HFFc6 (cell line): ENCODE data around the gene LCN15. TPM values are rescaled to one million over a fixed set of nuclear protein-coding genes. Genes with fewer than 3 reads are reported as not detected.

ENCODE experiments used
- DNase-seq: peaks from one replicate; pipeline ENCODE4 v3.0.0-alpha.2; 2018
- H3K27ac Mint-ChIP-seq: 2 replicates; pipeline ENCODE4 v1.8.0; 2020; ENCODE audit warnings: mild to moderate bottlenecking, mixed read lengths
- H3K27me3 Mint-ChIP-seq: 2 replicates; pipeline ENCODE4 v1.8.0; 2021; ENCODE audit warnings: mild to moderate bottlenecking, moderate library complexity, mixed read lengths; ENCODE audit not compliant: insufficient read depth
- H3K36me3 Mint-ChIP-seq: 2 replicates; pipeline ENCODE4 v1.8.0; 2021; ENCODE audit warnings: low read depth, mixed read lengths
- H3K4me1 Mint-ChIP-seq: 2 replicates; pipeline ENCODE4 v1.8.0; 2020; ENCODE audit warnings: low read depth, mixed read lengths
- H3K4me3 Mint-ChIP-seq: 2 replicates; pipeline ENCODE4 v1.8.0; 2020; ENCODE audit warnings: mild to moderate bottlenecking, moderate library complexity, mixed read lengths
- H3K9me3 Mint-ChIP-seq: 2 replicates; pipeline ENCODE4 v1.8.0; 2020; ENCODE audit warnings: mild to moderate bottlenecking, mixed read lengths
- total RNA-seq, 6 experiments: library from RNA; stranded (reverse); fragmentation: NEBNext Ultra II Directional; extraction: Animal tissue kit (Norgen Biotek cat#: 25700); gene quantifications; 2 replicates in 1 of 6; 3 replicates in 5 of 6; pipeline ENCODE4 v1.2.3, GENCODE V29; 2021
- TF ChIP-seq, protein P1 (sequence below): fragments of 200-600 bp; sonication (generic); IDR thresholded peaks from 2 replicates; pipeline ENCODE4 v1.5.0; 2021; ENCODE audit warnings: antibody characterized with exemption, mild to moderate bottlenecking

LCN15 gene
- total RNA-seq, 6 experiments from 2014 or later, result not detected

DNA sequence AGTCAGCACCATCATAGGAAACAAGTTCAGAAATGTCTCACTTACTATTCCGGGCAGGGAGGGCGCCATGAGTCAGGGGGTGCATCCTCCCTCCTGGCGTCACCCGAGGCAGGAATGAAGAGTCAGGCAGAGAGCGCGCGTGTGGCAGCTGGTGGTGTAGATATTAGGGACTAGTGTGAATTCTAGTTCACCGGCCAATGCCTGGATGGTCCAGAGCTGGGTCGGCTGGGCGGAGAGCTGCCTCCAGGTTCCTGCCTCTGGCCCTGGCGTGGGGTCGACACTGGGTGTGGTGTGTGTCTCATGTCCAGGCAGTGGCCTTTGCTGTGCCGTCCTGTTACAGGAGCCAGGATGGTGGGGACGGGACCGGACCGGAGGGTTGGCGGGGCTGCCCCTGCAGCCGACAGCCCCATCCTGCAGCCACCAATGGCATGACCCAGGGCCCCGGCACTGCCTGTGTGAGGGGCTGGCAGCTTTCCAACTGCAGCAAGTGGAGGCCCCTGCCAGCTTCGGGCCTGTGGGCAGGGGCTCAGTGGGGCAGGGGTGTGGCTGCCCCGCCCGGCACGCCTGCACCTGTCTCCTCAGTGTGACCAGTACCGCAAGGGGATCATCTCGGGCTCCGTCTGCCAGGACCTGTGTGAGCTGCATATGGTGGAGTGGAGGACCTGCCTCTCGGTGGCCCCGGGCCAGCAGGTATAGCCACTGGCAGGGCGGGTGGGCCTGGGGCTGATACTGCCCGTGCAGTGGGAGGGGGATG lies 42.8 kb downstream of the LCN15 start:
- H3K27me3 Mint-ChIP-seq, result peaks cover 9% of the 10 kb centered on the region
- peaks cover 28% of the 10 kb centered on the region for H3K4me1 Mint-ChIP-seq
- no peaks in the 10 kb centered on the region for H3K9me3 Mint-ChIP-seq
- peak; percentile 76 for DNase-seq
- TF ChIP-seq, protein P1, sequence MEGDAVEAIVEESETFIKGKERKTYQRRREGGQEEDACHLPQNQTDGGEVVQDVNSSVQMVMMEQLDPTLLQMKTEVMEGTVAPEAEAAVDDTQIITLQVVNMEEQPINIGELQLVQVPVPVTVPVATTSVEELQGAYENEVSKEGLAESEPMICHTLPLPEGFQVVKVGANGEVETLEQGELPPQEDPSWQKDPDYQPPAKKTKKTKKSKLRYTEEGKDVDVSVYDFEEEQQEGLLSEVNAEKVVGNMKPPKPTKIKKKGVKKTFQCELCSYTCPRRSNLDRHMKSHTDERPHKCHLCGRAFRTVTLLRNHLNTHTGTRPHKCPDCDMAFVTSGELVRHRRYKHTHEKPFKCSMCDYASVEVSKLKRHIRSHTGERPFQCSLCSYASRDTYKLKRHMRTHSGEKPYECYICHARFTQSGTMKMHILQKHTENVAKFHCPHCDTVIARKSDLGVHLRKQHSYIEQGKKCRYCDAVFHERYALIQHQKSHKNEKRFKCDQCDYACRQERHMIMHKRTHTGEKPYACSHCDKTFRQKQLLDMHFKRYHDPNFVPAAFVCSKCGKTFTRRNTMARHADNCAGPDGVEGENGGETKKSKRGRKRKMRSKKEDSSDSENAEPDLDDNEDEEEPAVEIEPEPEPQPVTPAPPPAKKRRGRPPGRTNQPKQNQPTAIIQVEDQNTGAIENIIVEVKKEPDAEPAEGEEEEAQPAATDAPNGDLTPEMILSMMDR, result 0 out of 2 replicates have a peak, but pooled peaks have one; percentile 6
- H3K36me3 Mint-ChIP-seq, result peaks cover 17% of the 10 kb centered on the region
- no peak overlapping the region for H3K4me3 Mint-ChIP-seq
- peak overlapping the region; percentile 58 for H3K27ac Mint-ChIP-seq

DNA sequence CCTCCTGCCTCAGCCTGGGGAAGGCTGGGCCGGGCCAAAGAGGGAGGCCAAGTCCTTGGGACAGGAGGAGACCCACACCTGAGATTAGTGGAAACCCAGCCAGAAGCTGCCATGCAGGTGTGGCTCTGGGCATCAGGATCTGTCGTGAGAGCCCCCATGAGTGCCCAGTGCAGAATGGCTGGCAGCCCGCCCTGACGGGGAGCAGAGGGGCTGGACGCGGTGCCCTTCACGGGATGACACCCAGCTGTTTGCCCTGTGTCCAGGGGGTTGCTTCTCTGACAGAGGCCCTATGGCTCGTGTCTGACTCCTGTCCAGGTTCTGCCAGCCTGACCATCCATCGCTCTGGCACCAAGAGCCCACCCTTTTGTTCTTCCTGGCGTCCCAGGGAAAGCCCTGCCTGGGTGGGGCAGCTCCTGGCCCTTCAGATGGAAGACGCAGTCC lies 43.4 kb downstream of the LCN15 start:
- peaks cover 8% of the 10 kb centered on the region for H3K27me3 Mint-ChIP-seq
- no peaks in the 10 kb centered on the region for H3K9me3 Mint-ChIP-seq
- DNase-seq, result no peak
- peak overlapping the region; percentile 58 for H3K27ac Mint-ChIP-seq
- peaks cover 22% of the 10 kb centered on the region for H3K4me1 Mint-ChIP-seq
- H3K4me3 Mint-ChIP-seq, result no peak overlapping the region
- TF ChIP-seq, protein P1, result no peak
- peaks cover 14% of the 10 kb centered on the region for H3K36me3 Mint-ChIP-seq

DNA sequence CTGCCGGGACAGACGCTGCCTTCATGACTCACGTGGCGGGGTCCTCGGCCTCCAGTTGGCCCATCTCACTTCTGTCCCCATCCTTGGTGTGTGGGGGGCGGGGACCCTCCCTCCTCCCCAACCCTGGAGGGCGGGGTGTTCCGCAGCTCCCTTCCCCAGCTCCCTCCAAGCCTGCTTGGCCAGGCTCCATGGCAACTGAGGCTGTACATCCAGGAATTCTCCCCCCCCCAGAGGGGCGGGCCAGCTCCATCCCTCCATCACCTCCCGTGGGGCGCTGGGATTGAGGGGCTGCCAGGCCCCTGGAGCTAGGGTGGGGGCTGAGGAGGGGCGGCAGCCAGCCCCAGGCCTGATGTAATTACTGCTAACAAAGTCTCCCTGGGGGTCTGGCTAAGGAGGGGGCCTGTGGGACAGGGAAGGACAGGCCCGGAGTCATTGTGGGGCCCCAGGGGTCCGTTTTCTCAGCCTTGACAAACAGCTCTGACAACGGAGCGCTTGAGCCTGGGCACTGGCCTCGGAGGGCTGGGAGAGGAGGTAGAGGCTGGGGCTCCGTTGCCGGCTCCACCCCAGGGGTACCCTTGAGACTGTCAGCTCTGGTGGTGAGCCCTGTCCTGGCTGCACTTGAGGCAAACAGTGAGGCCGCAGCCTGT lies 43.9 kb downstream of the LCN15 start:
- Mint-ChIP-seq H3K36me3 (peaks cover 14% of the 10 kb centered on the region), H3K9me3 (no peaks in the 10 kb centered on the region), H3K27ac (no peak overlapping the region), H3K4me1 (peaks cover 18% of the 10 kb centered on the region), H3K4me3 (no peak overlapping the region), H3K27me3 (peaks cover 8% of the 10 kb centered on the region)
- TF ChIP-seq, protein P1, result no peak
- DNase-seq, result no peak

DNA sequence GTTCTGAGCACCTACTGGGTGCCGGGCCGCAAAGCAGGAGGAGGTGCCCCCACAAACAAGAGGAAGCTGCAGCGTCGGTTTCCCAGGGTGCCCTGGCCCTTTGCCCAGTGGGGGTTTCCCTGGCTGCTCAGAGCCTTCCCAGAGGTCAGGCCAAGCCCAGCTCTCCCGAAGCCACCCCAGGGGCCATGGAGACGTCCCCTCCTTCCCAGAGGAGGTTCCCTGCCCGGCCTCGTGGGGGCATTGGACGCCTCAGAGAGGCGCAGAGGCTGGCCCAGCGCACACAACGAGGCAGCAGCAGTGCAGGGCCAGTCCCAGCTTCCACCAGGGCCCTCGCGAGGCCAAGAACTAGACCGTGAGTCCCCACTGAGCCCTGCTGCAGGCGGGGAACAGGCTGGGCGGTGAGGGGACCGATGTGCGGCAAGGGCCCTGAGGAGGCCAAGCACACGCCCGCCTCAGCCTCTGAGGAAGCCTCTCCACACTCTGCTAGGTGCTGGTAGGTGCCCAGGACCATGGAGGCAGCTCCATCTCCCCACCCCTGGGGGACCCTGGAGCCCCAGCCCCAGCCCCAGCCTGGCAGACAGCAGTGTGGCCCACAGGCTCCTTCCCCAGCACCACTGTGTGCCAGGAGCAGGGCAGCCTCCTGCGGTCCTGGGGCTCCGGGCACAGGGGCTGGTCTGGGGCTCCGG lies 45.0 kb downstream of the LCN15 start:
- peaks cover 16% of the 10 kb centered on the region for H3K4me1 Mint-ChIP-seq
- no peaks in the 10 kb centered on the region for H3K9me3 Mint-ChIP-seq
- H3K36me3 Mint-ChIP-seq, result peaks cover 9% of the 10 kb centered on the region
- H3K4me3 Mint-ChIP-seq, result no peak overlapping the region
- no peak overlapping the region for H3K27ac Mint-ChIP-seq
- H3K27me3 Mint-ChIP-seq, result peaks cover 8% of the 10 kb centered on the region
- TF ChIP-seq, protein P1, result no peak
- DNase-seq, result no peak

DNA sequence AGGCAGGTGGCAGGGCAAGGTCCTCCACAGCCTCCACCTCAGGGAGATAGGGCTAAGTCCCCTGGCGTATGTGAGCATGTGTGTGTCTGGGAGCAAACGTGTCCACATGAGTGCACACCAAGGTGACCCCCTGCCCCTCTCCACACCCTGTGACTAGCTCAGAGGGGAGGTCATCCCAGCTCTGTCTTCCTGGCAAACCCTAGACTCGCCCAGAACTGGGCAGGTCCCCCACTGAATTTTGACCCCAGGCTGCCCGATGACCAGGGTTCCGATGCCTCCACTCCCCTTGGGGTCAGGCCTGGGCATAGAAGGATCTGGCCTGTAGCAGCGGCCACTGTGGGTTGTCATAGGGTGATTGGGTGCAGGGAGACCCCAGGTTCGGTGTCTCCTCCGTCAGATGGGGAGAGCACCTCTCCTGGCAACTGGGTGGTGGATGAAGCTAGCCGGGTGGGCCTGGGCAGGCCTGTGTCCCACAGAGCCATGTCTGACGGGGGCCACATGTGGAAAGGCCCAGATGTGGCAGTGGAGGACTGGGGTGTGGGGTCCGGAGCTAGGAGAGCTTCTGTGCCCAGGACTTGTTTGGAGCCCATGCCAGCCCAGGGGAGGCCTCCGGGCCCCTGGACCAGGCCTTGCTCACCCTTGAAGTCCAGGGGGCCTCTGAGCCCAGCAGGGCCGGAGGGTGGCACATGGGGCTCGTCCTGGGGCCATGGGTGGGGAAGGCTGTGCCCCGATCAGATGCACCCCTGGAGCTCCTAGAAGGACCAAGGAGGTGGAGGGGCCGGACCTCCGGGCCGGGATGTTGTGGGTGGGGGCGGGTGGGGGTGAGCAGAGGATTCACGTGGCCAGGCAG lies 45.7 kb downstream of the LCN15 start:
- Mint-ChIP-seq H3K4me1 (peaks cover 8% of the 10 kb centered on the region), H3K4me3 (no peak overlapping the region), H3K9me3 (no peaks in the 10 kb centered on the region), H3K36me3 (peaks cover 2% of the 10 kb centered on the region), H3K27me3 (peaks cover 6% of the 10 kb centered on the region), H3K27ac (no peak overlapping the region)
- DNase-seq, result no peak
- TF ChIP-seq, protein P1, result no peak
